GM12872 (cell line): ENCODE measurements around the gene FKBP2.

Experiments
- CTCF ChIP-seq: IDR thresholded peaks from 3 replicates; pipeline ENCODE4 v1.5.1; 2011; ENCODE audit warnings: low read depth, mild to moderate bottlenecking, low read length, moderate library complexity; ENCODE audit not compliant: insufficient read depth

Gene FKBP2

GRCh38 chr11:64244966-64245365, 4.1 kb downstream of the FKBP2 start:
- TF ChIP-seq CTCF = no peak

- no peak for TF ChIP-seq CTCF
Measured at GRCh38 chr11:64245401-64245796, 4.5 kb downstream of the FKBP2 start.

DNA sequence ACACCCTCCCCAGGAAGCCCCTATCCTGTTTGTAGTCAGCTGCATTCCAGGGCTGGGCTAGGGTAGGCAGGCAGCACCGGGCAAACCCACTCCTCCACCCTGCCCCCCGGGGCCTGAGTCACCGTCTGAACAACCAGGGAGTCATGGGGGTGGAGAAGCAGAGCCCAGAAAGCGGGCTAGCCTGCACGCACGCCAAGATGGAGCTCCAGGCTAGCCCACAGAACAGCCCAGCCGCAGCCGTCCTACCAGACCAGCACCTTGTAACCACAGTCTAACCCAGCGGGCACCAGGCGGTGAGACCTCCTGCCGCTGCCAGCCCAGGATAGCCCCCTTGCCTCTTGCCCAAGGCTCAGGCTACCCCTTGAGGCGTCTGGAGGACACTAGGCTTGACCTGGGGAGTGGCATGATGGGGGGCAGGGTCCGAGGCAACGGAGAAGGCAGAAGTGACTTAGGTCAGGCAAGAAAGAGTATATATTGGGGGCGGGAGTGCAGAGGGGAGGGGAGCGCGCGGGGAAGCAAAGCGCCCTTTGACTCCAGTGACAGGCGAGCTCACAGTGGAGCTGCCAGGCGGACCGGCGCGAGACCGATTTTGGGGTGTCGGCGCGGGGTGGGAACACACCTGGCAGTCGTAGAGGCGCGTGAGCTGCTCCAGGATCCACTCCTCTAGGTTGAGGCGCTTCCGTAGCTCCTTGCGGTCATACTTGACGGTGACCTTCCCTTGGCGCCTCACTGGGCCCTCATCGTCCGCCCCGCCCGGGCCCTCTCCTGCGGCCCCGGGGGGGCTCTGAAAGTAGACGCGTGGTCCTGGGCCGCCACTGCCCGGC, 5.1 kb downstream of the FKBP2 start:
- no peak for TF ChIP-seq CTCF

DNA sequence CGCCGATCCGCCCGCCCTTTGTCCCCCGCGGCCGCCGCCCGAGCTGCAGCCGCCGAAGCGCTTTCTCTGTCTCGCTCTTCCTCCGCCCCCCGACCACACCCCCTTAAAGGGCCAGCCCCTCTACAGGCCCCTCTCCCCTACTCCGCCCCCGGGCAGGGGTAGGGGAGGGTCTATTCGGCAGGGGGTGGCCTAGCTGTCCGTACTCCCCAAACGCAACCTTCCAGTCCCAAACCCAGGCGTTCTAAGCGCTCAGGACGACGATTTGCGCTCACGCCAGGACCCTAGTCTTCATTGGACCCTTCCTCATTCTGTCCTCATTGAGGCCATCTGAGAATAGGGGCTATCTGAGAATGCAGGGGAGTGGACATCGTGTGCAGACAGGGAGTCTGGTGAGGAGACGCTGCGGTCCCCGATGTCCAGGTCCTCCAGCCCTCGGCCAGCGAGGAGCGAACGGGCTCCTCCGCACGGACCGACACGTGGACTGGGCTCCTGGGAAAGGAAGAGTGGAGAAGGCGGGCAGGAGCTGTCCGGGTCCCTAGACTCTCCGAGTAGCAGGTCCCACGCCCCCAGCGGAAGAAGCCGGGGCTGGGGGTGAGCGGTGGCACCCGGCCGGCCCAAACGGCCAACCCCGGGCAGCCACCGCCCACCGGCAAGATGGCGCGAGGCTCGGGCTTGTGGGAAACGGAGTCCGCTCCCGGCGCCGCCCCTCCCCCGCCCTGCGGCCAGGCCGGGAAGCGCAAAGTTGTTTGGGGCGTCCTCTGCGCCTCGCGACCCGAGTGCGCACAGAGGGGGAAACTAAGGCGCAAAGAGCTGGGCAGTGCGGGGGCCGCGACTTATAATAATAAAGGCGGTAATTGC, 6.2 kb downstream of the FKBP2 start, which contains the start of gene PPP1R14B:
Gene PPP1R14B, minus strand, starts transcription at position 73 of the 858 bp plus-strand sequence. CDS start 270 bp downstream, outside the sequence.
- TF ChIP-seq CTCF = 0 out of 3 replicates have a peak, but pooled peaks have one; percentile 2

- TF ChIP-seq CTCF = no peak
Measured at GRCh38 chr11:64247729-64248531, 7.0 kb downstream of the FKBP2 start.

GRCh38 chr11:64248578-64248977, 7.7 kb downstream of the FKBP2 start:
- TF ChIP-seq CTCF = no peak
